WTC11 (cell line): ENCODE measurements around the gene CCR8.

ENCODE experiments used
- CTCF ChIP-seq: fragments of 200-600 bp; IDR thresholded peaks from 2 replicates; pipeline ENCODE4 v1.8.0; 2022; ENCODE audit warnings: antibody characterized with exemption
- ELF4 ChIP-seq: sonication (generic); formaldehyde crosslinking; IDR thresholded peaks from 2 replicates; pipeline ENCODE4 v1.8.1; 2022; ENCODE audit warnings: low read depth, mild to moderate bottlenecking, moderate library complexity, missing genetic modification reagents
- MXD4 ChIP-seq: fragments of 250-450 bp; sonication (Bioruptor Pico); IDR thresholded peaks from 2 replicates; pipeline ENCODE4 v1.8.0; 2021; ENCODE audit warnings: mild to moderate bottlenecking, moderate library complexity, borderline replicate concordance

DNA sequence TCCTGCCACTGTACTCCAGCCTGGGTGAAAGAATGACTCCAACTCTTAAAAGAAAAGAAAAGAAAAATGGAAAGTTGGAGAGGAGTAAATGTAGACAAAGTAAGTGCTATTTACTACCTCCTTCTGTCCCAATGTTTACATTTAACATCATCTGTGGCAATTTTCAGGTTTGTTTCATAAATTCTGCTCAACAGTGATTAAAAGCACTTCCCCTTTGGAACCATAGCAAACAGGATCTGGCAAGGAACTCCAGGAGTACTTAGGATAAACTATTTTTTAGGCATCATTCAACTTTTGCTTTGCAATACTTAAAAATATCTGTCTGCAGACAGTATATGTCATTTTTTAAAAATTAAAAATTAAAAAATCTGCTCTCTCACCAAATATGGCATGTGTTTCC is 44.2 kb upstream of the CCR8 start:
- TF ChIP-seq MXD4 (CRISPR knock-in tag) (no peak), ELF4 (CRISPR knock-in tag) (no peak), CTCF (no peak)
